HG03565 (cell line): ENCODE data around the gene PIP5K1C.

Experiments used
- ATAC-seq: cut with Tn5 transposase; IDR thresholded peaks from one replicate; pipeline ENCODE4 v1.9.1; 2021; ENCODE audit warnings: mild to moderate bottlenecking, moderate library complexity; ENCODE audit not compliant: unreplicated experiment

The PIP5K1C gene

GRCh38 chr19:3646336-3647092, 53.8 kb downstream of the PIP5K1C start:
- no peak for ATAC-seq

- no peak for ATAC-seq
Observed at GRCh38 chr19:3645726-3646125, 54.5 kb downstream of the PIP5K1C start.

GRCh38 chr19:3645067-3645396, 55.2 kb downstream of the PIP5K1C start:
- ATAC-seq = no peak

DNA sequence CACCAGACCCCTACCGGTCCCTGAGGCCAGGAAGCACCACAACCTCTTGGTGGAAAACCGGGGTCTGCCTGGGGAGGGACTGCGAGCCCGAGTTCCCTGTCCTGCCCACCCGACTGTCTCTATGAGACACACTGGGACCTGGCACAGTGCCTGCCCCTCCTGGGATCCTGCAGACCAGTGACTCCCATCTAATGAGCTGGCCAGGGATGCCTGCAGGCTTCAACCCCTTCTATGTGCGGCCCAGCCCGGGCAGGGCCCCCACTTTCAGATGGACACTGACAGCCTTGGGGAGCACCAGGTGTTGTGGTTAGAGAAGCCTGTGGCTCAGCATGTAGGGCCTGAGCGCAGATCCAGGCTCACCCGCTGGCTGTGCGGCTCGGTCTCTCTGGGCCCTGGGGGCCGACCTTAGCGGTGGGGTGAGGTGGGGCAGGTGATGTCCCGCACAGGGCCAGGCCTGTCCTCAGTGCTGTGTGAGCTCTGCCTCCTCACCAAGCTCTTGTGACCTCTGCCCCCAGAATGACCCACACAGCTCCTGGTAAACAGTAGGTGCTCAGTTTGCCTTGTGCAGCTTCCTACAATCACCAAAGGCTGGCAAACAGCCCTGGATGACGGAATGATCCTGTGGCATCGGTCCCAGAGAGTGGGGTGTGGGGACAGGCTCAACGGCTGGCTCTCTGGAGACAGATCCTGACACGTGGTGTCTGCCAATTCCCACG, 55.8 kb downstream of the PIP5K1C start:
- no peak for ATAC-seq

DNA sequence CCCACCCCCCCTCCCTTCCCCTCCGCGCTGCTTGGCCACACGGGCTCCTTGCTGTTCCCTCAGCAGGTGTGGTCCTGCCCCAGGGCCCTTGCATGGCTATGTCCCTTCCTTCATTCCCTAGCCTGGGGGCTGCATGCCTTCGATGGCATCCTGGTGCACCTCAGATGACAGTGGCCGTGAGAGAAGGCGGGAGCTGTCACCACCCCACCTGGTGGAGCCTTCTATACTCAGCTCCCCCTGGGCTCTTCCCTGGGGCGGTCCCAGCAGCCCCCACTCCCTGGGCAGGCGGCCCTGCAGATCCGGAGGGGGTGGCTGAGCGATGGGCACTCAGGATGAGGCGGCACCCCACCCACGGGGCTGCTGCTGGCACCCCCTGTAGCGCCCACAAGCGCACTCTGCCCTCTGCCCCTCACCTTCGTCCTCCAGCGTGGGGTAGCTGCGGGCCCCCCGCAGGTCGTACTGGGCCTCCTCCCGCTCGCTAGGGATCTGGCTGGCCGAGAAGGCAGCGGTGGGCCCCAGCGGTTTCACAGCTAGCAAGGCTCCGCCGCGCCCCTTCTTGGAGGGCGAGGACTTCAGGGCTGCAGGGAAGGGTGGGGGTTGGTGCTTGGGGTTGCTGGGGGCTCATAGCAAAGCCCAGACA, 56.5 kb downstream of the PIP5K1C start:
- no peak for ATAC-seq

GRCh38 chr19:3642987-3643673, 57.1 kb downstream of the PIP5K1C start:
- ATAC-seq = no peak

GRCh38 chr19:3642296-3642695, 58.0 kb downstream of the PIP5K1C start:
- ATAC-seq = no peak

DNA sequence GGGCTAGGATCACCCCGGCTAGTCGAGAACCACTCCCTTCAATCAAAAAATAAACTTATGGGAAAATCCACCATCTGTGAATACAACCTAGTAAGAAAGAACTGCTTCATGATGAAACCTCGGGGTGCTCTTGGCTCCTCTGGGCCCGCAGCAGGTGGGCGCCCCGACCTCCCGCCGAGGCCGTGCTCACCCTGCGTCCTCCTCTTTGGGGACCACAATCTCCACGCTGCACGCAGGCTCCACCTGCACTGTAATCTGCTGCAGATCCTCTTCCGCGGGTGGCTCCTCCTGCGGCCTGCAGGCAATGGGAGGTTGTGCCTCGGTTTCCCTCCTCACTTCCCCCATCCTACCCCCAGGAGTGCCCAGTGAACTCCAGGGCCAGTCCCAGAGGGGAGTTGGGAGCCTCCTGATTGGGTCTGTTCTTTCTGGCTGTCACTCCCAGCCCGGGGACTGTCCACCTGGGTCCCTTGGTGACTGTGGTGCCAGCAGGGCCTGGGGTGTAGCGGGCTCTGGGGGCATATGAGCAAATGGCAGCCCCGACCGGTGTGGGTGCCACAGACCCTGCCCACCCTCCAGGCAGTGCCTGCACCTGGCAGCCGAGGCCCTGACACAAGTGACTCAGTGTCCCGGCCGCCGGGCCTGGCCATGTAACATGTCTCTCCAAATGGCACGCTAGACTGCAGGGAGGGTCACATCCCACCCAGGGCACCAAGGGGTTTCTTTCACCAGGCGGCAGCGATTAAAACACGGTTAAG, 58.6 kb downstream of the PIP5K1C start:
- ATAC-seq = no peak

- ATAC-seq = no peak
Observed at GRCh38 chr19:3639479-3639878, 60.8 kb downstream of the PIP5K1C start.

GRCh38 chr19:3638208-3639193, 61.8 kb downstream of the PIP5K1C start:
- ATAC-seq = no peak

GRCh38 chr19:3637621-3638020, 62.6 kb downstream of the PIP5K1C start:
- no peak for ATAC-seq

DNA sequence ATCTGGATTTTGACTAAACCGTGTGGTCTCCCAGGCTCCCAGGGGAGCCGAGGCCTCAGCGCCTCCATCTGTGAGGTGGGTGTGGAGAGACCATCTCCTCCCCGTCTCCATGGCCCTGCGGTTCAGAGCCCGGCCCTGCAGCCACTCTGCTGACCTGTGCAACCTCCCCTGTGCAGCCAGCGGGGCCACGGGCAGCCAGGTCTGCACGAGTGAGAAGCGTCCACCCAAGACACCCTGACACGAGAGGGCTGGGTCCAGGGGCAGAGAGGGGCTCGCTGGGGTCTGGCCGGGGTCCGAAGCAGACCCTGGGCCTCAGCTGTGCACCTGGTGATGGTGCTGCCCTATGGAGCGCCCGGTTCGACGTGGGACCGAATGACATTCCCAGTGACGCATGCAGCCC, 63.3 kb downstream of the PIP5K1C start:
- ATAC-seq = no peak

DNA sequence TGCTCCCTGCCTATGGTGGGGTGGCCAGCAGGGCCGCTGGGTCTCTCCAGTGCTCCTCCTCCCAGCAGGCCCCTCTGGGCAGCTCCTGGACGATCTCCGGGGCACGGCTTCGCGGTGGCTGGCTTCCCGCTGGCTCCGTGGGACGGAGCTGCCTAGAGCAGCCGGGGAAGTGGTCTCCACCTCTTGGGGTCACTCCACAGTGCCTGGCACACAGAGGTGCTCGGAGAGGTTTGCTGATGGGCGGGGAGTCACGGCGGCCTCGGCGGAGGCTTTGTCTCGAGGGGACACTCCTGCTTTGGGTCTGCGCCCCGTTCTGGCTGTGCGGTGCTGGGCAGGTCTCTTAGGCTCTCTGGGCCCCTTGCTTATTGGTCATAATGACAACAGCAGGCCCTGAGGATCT, 63.8 kb downstream of the PIP5K1C start:
- no peak for ATAC-seq

- no peak for ATAC-seq
Observed at GRCh38 chr19:3634496-3635045, 65.7 kb downstream of the PIP5K1C start.

DNA sequence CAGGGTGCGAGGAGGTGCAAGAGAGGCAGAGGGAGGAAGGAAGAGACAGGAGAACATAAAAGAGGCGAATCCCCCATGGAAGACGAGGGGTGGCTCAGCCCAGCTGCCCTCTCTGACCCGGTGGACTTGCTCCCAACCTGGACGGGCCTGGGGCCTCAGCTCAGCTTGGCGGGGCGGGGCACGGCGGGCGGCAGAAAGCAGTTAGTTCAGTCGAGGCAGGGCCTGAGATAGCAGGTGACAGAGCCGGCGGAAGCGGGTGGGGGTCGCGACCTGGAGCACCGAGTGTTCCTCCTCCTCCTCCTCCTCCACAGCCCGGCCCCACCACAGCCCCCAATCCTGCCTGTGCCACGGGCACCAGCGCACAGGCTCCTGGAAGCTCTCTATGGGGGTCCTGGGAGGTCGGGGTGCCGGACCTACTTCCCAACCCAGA, 66.7 kb downstream of the PIP5K1C start:
- no peak for ATAC-seq

DNA sequence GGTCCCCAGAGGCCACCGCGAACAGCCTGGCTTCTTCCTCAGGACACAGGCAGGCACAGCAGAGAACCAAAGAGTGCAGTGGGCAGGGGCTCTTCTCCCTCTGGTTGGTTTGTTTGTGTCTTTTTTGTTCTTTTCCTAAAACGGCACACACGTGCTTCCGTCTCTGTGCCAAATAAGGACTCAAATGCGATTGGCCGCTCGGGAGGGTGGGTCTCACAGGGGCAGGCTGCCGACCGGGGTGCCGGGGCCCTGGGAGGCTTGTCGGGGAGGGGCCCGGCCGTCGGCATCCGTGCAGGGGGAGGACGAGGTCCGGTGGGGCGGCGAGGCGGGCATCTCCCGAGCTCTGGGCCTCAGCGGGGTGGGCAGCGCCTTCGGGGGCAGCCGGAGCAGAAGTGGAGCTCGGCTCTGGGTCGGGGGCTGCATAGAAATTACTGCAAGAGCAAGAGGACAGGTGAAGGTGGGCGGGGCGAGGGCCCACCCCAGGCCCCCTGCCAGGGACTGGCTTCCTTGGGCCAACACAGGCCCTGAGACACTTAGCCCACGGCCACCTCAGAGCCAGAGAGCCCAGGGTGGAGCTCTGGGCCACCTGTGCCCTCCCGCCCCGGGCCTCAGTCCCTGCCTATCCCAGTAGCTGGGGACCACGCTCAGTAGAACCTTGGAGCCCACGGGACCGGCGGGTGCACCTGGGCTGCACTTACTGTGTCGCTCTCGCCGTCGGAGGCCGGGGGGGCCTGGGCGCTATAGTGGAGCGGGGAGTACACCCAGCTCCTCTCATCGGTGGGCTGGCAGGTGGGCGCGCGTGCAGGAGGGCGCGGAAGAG, 67.3 kb downstream of the PIP5K1C start:
- ATAC-seq = no peak

- ATAC-seq = no peak
Observed at GRCh38 chr19:3632098-3632497, 68.2 kb downstream of the PIP5K1C start.

DNA sequence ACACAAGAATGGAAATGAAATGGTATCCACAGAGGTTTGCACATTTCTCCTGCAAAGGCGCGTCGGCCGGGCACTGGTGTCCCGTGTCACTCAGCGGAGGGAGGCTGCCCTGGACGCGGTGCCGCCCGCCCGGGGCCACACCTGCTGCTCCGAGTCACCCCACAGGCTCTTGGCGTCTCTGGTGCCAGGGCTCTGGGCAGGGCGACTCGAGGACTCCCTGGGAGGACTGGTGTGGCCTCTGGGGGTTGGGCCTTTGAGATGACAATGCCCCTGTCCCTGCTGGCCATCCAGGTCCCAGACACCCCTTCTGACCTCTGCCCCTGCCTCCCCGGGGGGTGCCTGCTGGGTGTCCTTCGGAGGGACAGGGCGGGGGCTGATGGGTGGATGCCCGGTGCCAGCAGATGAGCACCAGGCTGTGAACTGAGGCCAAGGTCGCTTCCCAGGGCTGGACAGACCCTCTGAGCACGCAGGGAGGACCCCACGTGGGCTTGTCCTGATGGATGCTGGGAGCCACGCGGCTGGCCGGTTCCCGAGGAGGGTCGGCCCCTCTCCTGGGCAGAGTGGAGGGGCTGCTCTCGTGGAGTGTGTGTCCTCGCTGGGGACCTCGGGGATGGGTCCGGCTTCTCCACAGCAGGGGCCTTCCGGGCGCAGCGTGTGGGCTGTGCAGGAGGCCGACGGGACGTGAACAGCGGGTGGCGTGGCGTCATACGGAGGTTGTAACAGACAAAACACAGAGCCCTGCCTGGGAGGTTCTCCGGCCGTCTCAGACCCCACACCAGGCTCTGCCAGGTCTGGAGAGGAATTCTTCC, 69.0 kb downstream of the PIP5K1C start:
- ATAC-seq = no peak
